ENCODE measurements around the gene STX4. TPM values are rescaled to one million over a fixed set of nuclear protein-coding genes. Genes with fewer than 3 reads are reported as not detected.

STX4 gene
- total RNA-seq, 1 donor from 2014 or later: 93.5 TPM

- DNase-seq (ENCODE audit: low spot score) (no peak), ATAC-seq (no peak)
- intact Hi-C loops (cut with DNase I): no loop called here
Measured at GRCh38 chr16:31050280-31051030, 17.1 kb downstream of the STX4 start.

GRCh38 chr16:31052114-31052513, 18.8 kb downstream of the STX4 start:
- ATAC-seq (peak; percentile 30), DNase-seq (ENCODE audit: low spot score) (no peak)
- intact Hi-C loops (cut with DNase I): no loop called here

GRCh38 chr16:31055613-31056012, 22.3 kb downstream of the STX4 start:
- intact Hi-C loops (cut with DNase I): no loop called here
- no peak for ATAC-seq
- DNase-seq (ENCODE audit: low spot score): no peak

- no peak for DNase-seq (ENCODE audit: low spot score)
- intact Hi-C loops (cut with DNase I): no loop called here
- no peak for ATAC-seq
Measured at GRCh38 chr16:31061126-31061812, 27.9 kb downstream of the STX4 start.

DNA sequence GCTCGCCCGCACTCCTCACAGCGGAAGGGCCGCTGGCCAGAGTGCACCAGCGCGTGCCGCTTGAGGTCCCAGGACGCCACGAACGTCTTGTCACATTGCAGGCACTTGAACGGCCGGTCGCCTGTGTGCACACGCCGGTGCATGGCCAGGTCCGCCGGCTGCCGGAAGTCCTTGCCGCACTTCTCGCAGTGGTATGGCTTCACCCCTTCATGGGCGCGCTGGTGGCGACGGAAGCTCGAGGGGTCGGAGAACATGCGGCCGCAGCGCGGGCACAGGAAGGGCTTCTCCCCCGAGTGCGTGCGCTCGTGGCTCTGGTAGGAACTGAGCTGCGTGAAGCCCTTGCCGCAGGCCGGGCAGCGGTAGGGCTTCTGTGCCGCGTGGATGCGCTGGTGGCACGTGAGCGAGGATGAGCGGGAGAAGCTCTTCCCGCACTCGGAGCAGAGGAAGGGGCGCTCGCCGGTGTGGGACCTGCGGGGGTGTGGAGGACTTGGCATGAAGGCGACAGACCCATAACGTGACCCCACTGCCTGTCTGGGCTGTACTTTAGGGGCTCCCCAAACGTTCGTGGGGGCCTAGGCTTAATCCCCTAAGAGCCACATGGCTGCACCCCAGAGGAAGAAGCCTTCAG, 28.6 kb downstream of the STX4 start:
- ATAC-seq (no peak), DNase-seq (ENCODE audit: low spot score) (no peak)
- intact Hi-C loops (cut with DNase I): no loop called here

- no peak for DNase-seq (ENCODE audit: low spot score)
- intact Hi-C loops (cut with DNase I): no loop called here
- no peak for ATAC-seq
Measured at GRCh38 chr16:31063495-31063842, 30.1 kb downstream of the STX4 start.

- intact Hi-C loops (cut with DNase I): no loop called here
- ATAC-seq: no peak
- no peak for DNase-seq (ENCODE audit: low spot score)
Measured at GRCh38 chr16:31063843-31064611, 30.7 kb downstream of the STX4 start.

- no peak for DNase-seq (ENCODE audit: low spot score)
- ATAC-seq: peak; percentile 90
- intact Hi-C loops (cut with DNase I): no loop called here
Measured at GRCh38 chr16:31064882-31065461, 31.6 kb downstream of the STX4 start.

- DNase-seq (ENCODE audit: low spot score): no peak
- intact Hi-C loops (cut with DNase I): no loop called here
- no peak for ATAC-seq
Measured at GRCh38 chr16:31067342-31067741, 34.0 kb downstream of the STX4 start.

- DNase-seq (ENCODE audit: low spot score) (no peak), ATAC-seq (no peak)
- intact Hi-C loops (cut with DNase I): no loop called here
Measured at GRCh38 chr16:31071861-31072260, 38.5 kb downstream of the STX4 start.

- no peak for ATAC-seq
- intact Hi-C loops (cut with DNase I): no loop called here
Measured at GRCh38 chr16:31072540-31073141, 39.3 kb downstream of the STX4 start.

DNA sequence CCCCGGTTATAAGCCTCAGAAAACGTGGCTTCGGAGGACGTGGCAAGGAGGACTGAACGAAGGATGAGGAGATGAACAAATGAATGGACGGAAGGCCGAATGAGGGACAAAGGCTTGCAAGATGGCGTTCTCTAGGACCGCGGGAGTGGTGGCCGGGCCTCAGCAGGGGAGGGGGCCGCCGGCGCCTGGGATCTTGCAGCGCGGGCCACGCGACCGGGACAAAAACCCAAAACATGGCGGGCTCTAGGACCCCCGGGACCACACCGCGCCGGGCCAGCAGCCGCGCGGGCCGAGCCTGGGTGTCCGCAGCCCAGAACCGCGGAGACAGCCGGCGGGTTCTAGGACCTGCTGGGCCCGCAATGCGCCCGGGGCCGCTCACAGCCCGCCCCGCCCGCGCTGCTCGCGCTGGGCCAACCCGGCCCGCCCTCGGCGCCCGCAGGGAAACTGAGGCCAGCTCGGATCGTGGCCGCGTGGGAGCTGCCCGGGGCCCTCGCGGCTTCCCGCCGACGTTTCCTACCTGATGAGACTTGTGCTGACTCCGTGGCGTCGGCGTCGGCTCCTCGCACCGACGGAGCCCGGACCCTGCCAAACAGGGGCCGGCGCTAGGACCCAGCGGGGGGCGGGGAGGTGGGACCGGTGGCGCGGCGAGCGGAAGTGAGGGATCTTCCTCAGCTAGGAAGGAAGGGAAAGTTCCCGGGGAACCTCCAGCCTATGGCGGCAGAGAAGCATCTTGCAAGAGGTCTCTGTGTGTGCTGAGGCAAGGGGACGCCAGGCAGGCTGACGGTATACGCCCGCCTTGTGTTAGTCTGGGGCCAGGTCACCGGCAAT, 40.0 kb downstream of the STX4 start:
- intact Hi-C loops (cut with DNase I): no loop called here
- DNase-seq (ENCODE audit: low spot score): peak; percentile 95
- peak; percentile 91 for ATAC-seq

More at GRCh38 chr16:31072540-31073141, 39.3 kb downstream of the STX4 start:
- DNase-seq (ENCODE audit: low spot score): no peak

DNA sequence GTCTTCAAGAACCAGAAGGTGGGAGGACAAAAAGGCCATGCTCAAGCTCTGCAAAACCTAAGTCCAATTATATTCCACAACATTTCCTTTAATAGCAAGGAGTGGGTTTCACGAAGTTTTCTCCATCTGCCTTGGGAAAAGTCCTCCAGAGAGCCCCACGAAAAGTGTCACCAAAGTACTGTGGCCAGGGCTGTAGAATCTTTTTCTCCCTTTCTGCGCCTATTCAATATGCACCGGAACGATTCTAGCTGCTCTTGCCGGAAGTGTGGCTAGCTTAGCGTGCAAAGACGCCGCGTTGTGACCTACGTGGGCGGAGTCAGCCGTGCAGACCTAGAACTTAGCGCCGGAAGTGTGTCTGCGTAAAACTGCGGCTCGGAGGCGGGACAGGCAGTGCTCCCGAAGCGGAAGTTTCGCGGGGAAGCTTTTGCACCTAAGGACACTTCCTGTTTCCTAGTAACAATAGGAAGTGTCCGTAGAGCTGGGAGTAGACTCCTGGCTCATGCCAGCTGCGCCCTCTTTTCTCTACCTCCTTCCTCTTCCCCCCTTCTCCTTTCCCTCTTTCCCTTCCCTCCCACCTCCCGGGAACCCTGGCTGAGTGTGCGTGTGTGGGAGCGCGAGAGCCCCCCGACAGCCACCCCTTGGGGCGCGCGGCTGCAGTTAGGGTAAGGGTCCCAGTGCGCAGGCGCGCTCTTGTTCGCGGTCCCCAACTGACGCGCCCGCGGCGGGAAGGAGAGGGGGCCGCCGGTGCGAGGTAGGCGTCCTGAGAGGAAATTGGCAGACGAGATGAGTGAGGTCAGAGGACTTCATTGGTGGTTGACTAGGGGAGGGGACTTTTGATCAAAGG, 40.8 kb downstream of the STX4 start, which contains the start of the genes ZNF646 and ZNF668:
Gene ZNF646 (plus strand): TSS at position 453 of the 844 bp plus-strand sequence. CDS start 1,903 bp downstream, outside the sequence.
Gene ZNF668 (minus strand): TSS at position 271 of the 844 bp plus-strand sequence. CDS start 9,781 bp downstream, outside the sequence.
- DNase-seq (ENCODE audit: low spot score): peak; percentile 99
- peak; percentile 98 for ATAC-seq
- intact Hi-C loops (cut with DNase I): no loop called here

GRCh38 chr16:31074814-31075183, 41.4 kb downstream of the STX4 start:
- intact Hi-C loops (cut with DNase I): no loop called here
- DNase-seq (ENCODE audit: low spot score) (no peak), ATAC-seq (no peak)

DNA sequence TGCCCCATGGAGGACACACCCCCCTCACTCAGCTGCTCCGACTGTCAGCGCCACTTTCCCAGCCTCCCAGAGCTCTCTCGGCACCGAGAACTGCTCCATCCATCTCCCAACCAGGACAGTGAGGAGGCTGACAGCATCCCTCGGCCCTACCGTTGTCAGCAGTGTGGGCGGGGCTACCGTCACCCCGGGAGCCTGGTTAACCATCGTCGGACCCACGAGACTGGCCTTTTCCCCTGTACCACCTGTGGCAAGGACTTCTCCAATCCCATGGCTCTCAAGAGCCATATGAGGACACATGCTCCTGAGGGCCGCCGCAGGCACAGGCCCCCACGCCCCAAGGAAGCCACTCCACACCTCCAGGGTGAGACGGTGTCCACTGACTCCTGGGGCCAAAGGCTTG, 43.0 kb downstream of the STX4 start:
- DNase-seq (ENCODE audit: low spot score) (no peak), ATAC-seq (no peak)
- intact Hi-C loops (cut with DNase I): no loop called here

DNA sequence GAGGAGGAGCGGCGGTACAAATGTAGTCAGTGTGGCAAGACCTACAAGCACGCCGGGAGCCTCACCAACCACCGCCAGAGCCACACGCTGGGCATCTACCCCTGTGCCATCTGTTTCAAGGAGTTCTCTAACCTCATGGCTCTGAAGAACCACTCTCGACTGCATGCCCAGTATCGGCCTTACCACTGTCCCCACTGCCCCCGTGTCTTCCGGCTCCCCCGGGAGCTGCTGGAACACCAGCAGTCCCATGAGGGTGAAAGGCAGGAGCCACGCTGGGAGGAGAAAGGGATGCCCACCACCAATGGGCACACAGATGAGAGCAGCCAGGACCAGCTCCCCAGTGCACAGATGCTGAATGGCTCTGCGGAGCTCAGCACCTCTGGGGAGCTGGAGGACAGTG, 43.7 kb downstream of the STX4 start:
- intact Hi-C loops (cut with DNase I): no loop called here
- no peak for DNase-seq (ENCODE audit: low spot score)
- no peak for ATAC-seq
